GM18505 (cell line): Measurements from ENCODE around the gene OR4P4.

ENCODE experiments used
- ATAC-seq: cut with Tn5 transposase; IDR thresholded peaks from one replicate; pipeline ENCODE4 v1.9.1; 2021; ENCODE audit not compliant: unreplicated experiment
- POLR2A ChIP-seq: IDR thresholded peaks from 4 replicates; pipeline ENCODE4 v1.6.1; 2011; ENCODE audit warnings: borderline replicate concordance; ENCODE audit not compliant: insufficient read depth, insufficient read length; ENCODE audit errors: extremely low read depth

OR4P4 gene

DNA sequence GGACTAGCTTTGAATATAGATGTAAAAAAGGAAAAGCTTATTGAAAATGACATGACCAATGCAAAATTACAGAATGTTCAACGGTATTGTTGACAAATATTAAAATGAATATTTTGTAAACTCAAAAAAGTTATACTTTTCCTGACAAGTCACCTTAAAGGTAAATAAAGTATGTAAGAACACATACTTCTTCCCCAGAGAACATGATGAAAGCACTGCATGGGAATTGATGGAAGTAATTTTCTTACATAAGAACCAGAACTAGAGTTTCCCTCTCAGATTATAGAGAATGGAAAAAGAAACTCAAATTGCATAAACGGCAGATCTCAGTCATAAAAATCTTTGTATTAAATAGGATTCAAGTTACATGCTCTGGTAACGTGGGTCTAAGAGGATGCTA, at the start of gene OR4P4:
OR4P4 (plus strand) TSS at position 301 of the 400 bp plus-strand sequence.
- no peak for ATAC-seq

DNA sequence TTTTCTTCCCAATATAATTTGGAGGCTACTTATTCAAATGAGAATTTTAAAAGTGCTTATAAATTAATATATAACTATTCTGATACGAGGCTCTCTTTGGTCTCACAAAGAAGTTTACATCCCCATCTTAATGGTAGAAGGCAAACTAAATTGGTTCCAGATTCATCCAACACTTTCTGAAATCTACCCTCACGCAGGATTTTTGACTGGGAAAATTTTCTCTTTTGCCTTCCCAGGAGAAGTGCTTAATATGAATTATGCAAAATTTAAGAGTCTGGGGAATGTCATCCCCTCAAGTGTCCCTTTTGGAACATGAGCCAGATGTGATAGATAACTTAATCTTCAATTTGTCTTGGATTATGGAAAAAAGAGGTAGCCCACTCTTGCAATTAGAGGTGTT, 27.4 kb upstream of the OR4P4 start, which contains the start of gene OR4C11:
OR4C11 (minus strand) TSS at position 101 of the 400 bp plus-strand sequence. CDS start 3,272 bp downstream, outside the sequence.
- no peak for TF ChIP-seq POLR2A
- no peak for ATAC-seq

More for the DNA sequence above, at the start of gene OR4P4:
- no peak for TF ChIP-seq POLR2A

DNA sequence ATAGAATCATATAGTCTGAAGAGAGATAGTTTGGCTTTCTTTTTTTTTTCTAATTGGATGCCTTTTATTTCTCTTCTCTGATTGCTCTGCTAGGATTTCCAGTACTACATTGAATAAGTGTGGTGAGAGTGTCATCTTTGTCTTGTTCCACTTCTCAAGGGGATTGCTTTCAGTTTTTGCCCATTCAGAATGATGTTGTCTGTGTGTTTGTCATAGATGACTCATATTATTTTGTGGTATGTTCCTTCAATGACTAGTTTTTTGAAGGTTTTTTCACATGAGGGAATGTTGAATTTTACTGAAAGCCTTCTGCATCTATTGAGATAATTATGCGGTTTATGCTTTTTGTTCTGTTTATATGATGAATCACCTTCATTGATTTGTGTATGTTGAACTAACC, 10.4 kb upstream of the OR4P4 start:
- ATAC-seq: no peak
- TF ChIP-seq POLR2A: no peak

DNA sequence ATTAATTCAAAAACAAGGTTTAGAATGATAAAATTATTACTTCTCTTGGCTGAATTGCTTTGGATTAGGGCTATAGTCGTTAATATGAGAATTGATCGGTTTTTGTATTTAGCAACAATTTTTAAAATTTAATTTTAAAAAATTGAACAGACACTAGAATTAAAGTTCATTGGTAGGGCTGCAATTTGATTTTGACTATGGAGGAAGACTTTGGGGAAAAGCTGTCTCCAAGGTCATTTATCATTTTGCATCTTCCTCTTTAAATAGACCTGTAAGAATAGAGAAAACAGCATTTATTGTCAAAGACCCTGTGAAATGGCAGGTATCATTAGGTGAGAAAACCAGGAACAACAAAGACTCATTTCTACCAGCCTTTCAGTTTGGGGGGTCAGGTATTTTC, 13.1 kb downstream of the OR4P4 start, which contains the start of gene OR4S2:
OR4S2 (plus strand) TSS at position 301 of the 400 bp plus-strand sequence. CDS start 2,577 bp downstream, outside the sequence.
- TF ChIP-seq POLR2A: no peak
- no peak for ATAC-seq

DNA sequence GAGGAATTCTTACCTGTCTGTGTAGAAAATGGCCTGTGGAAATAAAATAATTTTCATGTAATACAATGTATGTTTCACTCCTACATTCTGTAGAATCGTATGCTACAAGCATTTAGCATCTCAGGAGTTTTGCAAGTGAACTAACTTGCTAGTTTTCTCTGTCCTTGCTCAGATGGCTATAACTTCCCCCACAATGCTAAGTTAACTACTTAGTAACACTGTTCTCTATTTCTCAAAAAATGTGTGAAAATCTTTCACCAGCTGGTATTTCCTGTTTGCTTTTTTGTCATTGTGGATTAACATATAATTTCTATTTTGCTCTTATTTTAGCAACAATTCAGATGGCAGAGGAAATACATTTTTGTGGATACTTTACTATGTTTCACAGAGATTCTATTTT, 17.6 kb downstream of the OR4P4 start:
- no peak for ATAC-seq

DNA sequence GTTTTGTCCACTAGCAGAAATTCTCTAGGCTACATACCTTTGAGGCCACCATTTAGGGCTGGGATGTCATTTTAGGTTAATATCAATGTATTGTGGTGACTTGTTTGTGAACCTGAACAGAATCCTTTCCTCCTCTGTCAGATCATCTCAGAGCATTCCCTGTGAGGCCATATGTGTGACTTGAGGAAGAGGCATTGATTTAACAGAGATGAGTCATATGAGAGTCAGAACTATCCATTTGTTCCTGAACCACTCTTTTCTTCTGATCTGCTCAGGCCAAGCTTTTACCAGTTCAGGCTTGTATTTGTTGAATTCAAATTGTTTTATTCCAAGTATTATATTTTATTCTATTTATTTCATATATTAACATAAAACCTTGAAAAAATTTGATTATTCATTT, 20.2 kb downstream of the OR4P4 start:
- ATAC-seq: no peak
- no peak for TF ChIP-seq POLR2A

More for the DNA sequence above, 17.6 kb downstream of the OR4P4 start:
- TF ChIP-seq POLR2A: no peak

DNA sequence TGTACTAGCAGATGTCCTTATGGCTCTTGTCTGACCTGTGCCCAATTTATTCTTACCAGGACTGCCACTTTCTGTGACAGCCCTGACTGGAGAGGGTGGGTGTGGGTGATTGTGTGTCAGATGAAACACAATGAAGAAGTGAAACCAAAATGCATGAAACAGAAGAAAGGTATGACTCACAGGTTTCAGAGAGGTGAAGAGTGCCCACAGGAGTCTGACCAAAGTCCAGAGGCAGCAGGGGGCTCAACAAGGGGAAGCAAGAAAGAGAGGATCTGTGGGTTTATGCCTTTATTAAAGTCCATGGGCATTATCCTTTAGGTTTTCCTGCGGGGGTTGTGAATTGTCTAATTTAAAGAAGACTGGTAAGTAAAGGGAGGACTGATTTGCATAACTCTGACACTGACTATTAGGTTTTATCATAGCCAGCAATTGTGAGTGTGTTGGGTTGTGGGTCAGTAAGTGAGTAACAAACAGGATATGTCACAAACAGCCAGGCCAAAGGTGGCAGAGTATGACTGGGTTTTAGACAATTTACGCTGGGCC, 23.2 kb downstream of the OR4P4 start:
- TF ChIP-seq POLR2A: no peak
- ATAC-seq: peak; percentile 96

DNA sequence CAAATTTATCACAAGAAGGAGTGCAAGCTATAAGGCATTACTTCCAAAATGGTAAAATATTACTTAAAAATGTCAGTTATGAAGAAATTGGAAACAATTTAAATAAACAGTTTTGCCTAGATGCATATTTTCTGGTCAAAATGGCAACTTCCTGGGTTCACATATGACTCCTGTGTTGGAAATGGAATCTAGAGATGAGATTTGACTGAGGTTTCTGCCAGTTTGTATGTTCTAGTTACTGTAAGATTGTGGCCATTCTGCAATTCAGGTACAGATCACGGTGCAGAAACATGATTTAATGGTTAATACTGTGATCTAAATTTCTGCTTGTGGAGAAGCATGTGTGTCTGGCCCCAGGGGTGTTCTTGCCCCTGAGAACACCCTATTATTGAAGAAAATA, 23.7 kb downstream of the OR4P4 start:
- peak; percentile 34 for ATAC-seq

DNA sequence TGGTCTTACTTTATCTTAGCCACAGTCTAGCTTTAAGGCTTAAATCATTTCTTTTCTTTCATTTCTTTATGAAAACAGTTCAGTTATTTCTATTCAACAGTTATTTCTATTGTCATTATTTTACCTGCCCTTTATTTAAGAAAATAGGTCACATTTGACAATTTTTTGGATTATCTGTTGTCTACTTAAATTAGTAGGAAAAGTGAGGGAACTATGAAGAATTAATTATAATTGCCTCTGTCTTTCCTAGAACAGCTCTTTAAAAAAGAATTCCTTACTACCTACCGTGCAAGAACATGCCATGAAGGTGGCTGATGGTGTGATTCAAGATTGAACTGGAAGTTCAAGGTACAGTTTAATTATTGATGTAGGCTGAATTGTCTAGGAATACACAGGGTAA, 27.0 kb downstream of the OR4P4 start, which contains the start of gene OR4C6:
OR4C6 (plus strand) TSS at position 301 of the 400 bp plus-strand sequence. CDS start 2,966 bp downstream, outside the sequence.
- ATAC-seq: no peak
- no peak for TF ChIP-seq POLR2A

More for the DNA sequence above, 23.7 kb downstream of the OR4P4 start:
- TF ChIP-seq POLR2A: no peak

DNA sequence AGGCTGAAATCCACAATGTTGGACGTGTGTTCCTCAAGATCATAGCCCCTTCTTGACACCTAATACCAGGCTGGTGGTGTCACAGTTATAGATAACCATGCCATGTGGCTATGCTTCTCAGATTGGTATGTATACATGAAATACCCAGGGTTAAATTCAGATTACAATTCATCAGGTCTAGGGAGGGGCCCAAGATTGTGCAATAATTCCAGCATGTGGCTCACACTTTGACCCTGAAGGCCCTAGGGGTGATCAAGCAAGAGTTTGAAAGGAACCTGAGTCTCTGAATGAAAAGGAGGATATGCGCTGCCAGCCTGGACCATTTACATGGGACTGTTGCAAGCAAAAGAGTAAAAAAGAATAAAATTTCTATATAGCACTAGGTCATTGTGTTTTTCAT, 34.5 kb downstream of the OR4P4 start:
- no peak for ATAC-seq
- TF ChIP-seq POLR2A: no peak

DNA sequence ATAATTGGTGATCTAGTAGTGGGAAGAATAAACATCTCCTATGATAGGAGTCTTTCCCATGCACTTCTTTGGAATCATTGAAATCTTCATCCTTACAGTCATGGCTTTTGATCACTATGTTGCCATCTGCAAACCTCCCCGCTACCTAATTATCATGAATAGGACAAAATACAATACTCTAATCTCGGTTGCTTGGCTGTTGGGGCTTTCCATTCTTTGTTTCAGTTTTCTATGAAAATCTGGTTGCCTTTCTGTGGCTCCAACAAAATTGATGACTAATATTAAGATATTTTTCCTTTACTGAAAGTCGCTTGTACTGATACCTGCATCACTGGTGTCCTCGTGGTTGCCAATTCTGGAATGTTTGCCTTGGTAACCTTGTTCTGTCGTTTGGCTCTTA, 38.9 kb downstream of the OR4P4 start:
- no peak for TF ChIP-seq POLR2A
- ATAC-seq: no peak
